ENCODE measurements around the gene OLAH. TPM values are rescaled to one million over a fixed set of nuclear protein-coding genes. Genes with fewer than 3 reads are reported as not detected.

Gene OLAH
- polyA plus RNA-seq, 1 donor from 2014 or later = not detected

GRCh38 chr10:15053061-15053460 lies 9.3 kb downstream of the OLAH start:
- Histone ChIP-seq H2AFZ (ENCODE audit: low read depth, low read length) (no peak overlapping the region), H4K20me1 (ENCODE audit: insufficient read depth) (no peaks in the 10 kb centered on the region), H3K9ac (ENCODE audit: low read length) (no peak overlapping the region), H3K79me2 (replicated peaks; ENCODE audit: insufficient read depth, low read length) (no peaks in the 10 kb centered on the region), H3K36me3 (ENCODE audit: insufficient read depth, low read length) (no peaks in the 10 kb centered on the region), H3K4me2 (ENCODE audit: low read length) (no peak overlapping the region), H3K27ac (ENCODE audit: low read length) (no peak overlapping the region), H3F3A (ENCODE audit: insufficient read depth, low read length, poor library complexity, severe bottlenecking) (no peaks in the 10 kb centered on the region), H3K27me3 (ENCODE audit: insufficient read depth, low read depth, low read length) (no peaks in the 10 kb centered on the region), H3K9me3 (ENCODE audit: low read length) (no peaks in the 10 kb centered on the region), H3K4me3 (ENCODE audit: low read length) (no peak overlapping the region), H3K9me2 (ENCODE audit: insufficient read depth, low read length) (no peaks in the 10 kb centered on the region)
- TF ChIP-seq EP300 (conservative IDR thresholded peaks at IDR 0.05; ENCODE audit: poor library complexity, severe bottlenecking) (no peak), TAF1 (IDR thresholded peaks at IDR 0.05; ENCODE audit: low read depth) (no peak), POLR2AphosphoS5 (IDR thresholded peaks at IDR 0.05) (no peak), MXI1 (conservative IDR thresholded peaks at IDR 0.05; ENCODE audit: poor library complexity, severe bottlenecking) (no peak), SMC3 (conservative IDR thresholded peaks at IDR 0.05; ENCODE audit: poor library complexity) (no peak), EZH2 (IDR thresholded peaks at IDR 0.05; ENCODE audit: borderline replicate concordance, insufficient read depth, low read length, poor library complexity, severe bottlenecking) (no peak), RAD21 (conservative IDR thresholded peaks at IDR 0.05) (no peak)
- TF ChIP-seq, protein P1, sequence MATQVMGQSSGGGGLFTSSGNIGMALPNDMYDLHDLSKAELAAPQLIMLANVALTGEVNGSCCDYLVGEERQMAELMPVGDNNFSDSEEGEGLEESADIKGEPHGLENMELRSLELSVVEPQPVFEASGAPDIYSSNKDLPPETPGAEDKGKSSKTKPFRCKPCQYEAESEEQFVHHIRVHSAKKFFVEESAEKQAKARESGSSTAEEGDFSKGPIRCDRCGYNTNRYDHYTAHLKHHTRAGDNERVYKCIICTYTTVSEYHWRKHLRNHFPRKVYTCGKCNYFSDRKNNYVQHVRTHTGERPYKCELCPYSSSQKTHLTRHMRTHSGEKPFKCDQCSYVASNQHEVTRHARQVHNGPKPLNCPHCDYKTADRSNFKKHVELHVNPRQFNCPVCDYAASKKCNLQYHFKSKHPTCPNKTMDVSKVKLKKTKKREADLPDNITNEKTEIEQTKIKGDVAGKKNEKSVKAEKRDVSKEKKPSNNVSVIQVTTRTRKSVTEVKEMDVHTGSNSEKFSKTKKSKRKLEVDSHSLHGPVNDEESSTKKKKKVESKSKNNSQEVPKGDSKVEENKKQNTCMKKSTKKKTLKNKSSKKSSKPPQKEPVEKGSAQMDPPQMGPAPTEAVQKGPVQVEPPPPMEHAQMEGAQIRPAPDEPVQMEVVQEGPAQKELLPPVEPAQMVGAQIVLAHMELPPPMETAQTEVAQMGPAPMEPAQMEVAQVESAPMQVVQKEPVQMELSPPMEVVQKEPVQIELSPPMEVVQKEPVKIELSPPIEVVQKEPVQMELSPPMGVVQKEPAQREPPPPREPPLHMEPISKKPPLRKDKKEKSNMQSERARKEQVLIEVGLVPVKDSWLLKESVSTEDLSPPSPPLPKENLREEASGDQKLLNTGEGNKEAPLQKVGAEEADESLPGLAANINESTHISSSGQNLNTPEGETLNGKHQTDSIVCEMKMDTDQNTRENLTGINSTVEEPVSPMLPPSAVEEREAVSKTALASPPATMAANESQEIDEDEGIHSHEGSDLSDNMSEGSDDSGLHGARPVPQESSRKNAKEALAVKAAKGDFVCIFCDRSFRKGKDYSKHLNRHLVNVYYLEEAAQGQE (IDR thresholded peaks at IDR 0.05; ENCODE audit: borderline replicate concordance) = no peak
- TF ChIP-seq, protein P2, sequence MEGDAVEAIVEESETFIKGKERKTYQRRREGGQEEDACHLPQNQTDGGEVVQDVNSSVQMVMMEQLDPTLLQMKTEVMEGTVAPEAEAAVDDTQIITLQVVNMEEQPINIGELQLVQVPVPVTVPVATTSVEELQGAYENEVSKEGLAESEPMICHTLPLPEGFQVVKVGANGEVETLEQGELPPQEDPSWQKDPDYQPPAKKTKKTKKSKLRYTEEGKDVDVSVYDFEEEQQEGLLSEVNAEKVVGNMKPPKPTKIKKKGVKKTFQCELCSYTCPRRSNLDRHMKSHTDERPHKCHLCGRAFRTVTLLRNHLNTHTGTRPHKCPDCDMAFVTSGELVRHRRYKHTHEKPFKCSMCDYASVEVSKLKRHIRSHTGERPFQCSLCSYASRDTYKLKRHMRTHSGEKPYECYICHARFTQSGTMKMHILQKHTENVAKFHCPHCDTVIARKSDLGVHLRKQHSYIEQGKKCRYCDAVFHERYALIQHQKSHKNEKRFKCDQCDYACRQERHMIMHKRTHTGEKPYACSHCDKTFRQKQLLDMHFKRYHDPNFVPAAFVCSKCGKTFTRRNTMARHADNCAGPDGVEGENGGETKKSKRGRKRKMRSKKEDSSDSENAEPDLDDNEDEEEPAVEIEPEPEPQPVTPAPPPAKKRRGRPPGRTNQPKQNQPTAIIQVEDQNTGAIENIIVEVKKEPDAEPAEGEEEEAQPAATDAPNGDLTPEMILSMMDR (IDR thresholded peaks at IDR 0.05; ENCODE audit: poor library complexity, severe bottlenecking) = no peak

DNA sequence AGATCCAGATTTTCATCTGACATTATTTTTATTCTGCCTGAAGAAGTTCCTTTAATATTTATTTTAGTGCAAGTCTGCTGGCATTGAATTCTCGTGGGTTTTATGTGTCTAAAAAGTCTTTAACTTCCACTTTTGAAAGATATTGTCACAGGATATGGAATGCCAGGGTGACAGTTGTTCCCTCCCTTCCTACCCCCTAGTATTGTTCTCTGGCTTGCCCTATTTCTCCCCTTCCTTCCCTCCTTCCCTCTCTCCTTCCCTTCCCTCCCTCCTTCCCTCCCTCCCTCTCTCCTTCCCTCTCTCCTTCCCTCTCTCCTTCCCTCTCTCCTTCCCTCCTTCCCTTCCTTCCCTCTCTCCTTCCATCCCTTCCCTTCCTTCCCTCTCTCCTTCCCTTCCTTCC lies 14.9 kb downstream of the OLAH start:
- Histone ChIP-seq H3K36me3 (ENCODE audit: insufficient read depth, low read length) (no peaks in the 10 kb centered on the region), H3K9me2 (ENCODE audit: insufficient read depth, low read length) (no peaks in the 10 kb centered on the region), H3K9ac (ENCODE audit: low read length) (no peak overlapping the region), H3K4me2 (ENCODE audit: low read length) (no peak overlapping the region), H3K4me3 (ENCODE audit: low read length) (no peak overlapping the region), H3K27me3 (ENCODE audit: insufficient read depth, low read depth, low read length) (no peaks in the 10 kb centered on the region), H3K27ac (ENCODE audit: low read length) (no peak overlapping the region), H4K20me1 (ENCODE audit: insufficient read depth) (no peaks in the 10 kb centered on the region), H3F3A (ENCODE audit: insufficient read depth, low read length, poor library complexity, severe bottlenecking) (no peaks in the 10 kb centered on the region), H3K79me2 (replicated peaks; ENCODE audit: insufficient read depth, low read length) (no peaks in the 10 kb centered on the region), H2AFZ (ENCODE audit: low read depth, low read length) (no peak overlapping the region), H3K9me3 (ENCODE audit: low read length) (no peaks in the 10 kb centered on the region)
- TF ChIP-seq POLR2AphosphoS5 (IDR thresholded peaks at IDR 0.05) (no peak), SMC3 (conservative IDR thresholded peaks at IDR 0.05; ENCODE audit: poor library complexity) (no peak), EP300 (conservative IDR thresholded peaks at IDR 0.05; ENCODE audit: poor library complexity, severe bottlenecking) (no peak), EZH2 (IDR thresholded peaks at IDR 0.05; ENCODE audit: borderline replicate concordance, insufficient read depth, low read length, poor library complexity, severe bottlenecking) (no peak), TAF1 (IDR thresholded peaks at IDR 0.05; ENCODE audit: low read depth) (no peak), MXI1 (conservative IDR thresholded peaks at IDR 0.05; ENCODE audit: poor library complexity, severe bottlenecking) (no peak), RAD21 (conservative IDR thresholded peaks at IDR 0.05) (no peak)
- TF ChIP-seq, protein P2 (IDR thresholded peaks at IDR 0.05; ENCODE audit: poor library complexity, severe bottlenecking) = no peak
- TF ChIP-seq, protein P1 (IDR thresholded peaks at IDR 0.05; ENCODE audit: borderline replicate concordance) = no peak
